ENCODE measurements around the gene MCF2L.

DNA sequence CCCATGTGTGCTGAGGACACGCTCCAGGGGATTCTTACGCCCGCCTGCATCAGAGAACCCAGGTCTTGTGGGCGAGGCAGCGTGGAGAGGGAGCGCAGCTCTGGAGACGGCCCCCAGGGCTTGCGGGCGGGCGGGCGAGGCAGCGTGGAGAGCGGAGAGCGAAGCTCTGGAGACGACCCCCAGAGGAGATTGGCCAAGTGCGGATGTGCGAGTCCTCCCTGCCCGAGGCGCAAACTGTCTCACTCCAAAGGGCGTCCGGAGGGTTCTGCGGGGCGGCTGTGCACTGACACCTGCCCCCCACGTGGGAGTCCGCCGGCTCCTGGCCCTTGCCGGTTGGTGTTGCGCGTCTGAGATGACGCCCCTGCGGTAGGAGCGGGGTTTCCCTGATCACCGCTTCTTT, 39.8 kb downstream of the MCF2L start:
- TF ChIP-seq EP300 (IDR thresholded peaks at IDR 0.05; ENCODE audit: low read length) (no peak), NR2F6 (CRISPR knock-in tag; IDR thresholded peaks at IDR 0.05) (no peak), ETS1 (conservative IDR thresholded peaks at IDR 0.05; ENCODE audit: control insufficient read depth, low read depth, low read length) (no peak), MXI1 (IDR thresholded peaks at IDR 0.05; ENCODE audit: low read depth, low read length) (no peak), MAZ (CRISPR knock-in tag; conservative IDR thresholded peaks at IDR 0.05 in 1 of 2, IDR thresholded peaks at IDR 0.05 in 1 of 2) (no peak), SMARCE1 (IDR thresholded peaks at IDR 0.05) (no peak), KLF13 (tag; IDR thresholded peaks at IDR 0.05; ENCODE audit: borderline replicate concordance, low read depth) (no peak), ASH1L (IDR thresholded peaks at IDR 0.05; ENCODE audit: borderline replicate concordance, low read depth, partially characterized antibody) (no peak)
- TF ChIP-seq, protein P1, sequence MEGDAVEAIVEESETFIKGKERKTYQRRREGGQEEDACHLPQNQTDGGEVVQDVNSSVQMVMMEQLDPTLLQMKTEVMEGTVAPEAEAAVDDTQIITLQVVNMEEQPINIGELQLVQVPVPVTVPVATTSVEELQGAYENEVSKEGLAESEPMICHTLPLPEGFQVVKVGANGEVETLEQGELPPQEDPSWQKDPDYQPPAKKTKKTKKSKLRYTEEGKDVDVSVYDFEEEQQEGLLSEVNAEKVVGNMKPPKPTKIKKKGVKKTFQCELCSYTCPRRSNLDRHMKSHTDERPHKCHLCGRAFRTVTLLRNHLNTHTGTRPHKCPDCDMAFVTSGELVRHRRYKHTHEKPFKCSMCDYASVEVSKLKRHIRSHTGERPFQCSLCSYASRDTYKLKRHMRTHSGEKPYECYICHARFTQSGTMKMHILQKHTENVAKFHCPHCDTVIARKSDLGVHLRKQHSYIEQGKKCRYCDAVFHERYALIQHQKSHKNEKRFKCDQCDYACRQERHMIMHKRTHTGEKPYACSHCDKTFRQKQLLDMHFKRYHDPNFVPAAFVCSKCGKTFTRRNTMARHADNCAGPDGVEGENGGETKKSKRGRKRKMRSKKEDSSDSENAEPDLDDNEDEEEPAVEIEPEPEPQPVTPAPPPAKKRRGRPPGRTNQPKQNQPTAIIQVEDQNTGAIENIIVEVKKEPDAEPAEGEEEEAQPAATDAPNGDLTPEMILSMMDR (IDR thresholded peaks at IDR 0.05 in 2 of 3, conservative IDR thresholded peaks at IDR 0.05 in 1 of 3; ENCODE audit: insufficient read depth in 2 of 3, low read depth in 1 of 3, low read length in 3 of 3), result no peak
- TF ChIP-seq, protein P2, sequence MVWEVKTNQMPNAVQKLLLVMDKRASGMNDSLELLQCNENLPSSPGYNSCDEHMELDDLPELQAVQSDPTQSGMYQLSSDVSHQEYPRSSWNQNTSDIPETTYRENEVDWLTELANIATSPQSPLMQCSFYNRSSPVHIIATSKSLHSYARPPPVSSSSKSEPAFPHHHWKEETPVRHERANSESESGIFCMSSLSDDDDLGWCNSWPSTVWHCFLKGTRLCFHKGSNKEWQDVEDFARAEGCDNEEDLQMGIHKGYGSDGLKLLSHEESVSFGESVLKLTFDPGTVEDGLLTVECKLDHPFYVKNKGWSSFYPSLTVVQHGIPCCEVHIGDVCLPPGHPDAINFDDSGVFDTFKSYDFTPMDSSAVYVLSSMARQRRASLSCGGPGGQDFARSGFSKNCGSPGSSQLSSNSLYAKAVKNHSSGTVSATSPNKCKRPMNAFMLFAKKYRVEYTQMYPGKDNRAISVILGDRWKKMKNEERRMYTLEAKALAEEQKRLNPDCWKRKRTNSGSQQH (CRISPR knock-in tag; IDR thresholded peaks at IDR 0.05), result no peak

Data from K562 (cell line).